ENCODE results near the gene BMP2K.

GRCh38 chr4:78953231-78953630, 177.1 kb downstream of the BMP2K start:
- TF ChIP-seq TAF1 (IDR thresholded peaks at IDR 0.05; ENCODE audit: low read depth, low read length) (no peak), CTCF (IDR thresholded peaks at IDR 0.05; ENCODE audit: control extremely low read depth in 1 of 3, insufficient read depth in 1 of 3, low read depth in 1 of 3, low read length in 3 of 3) (no peak), SP4 (IDR thresholded peaks at IDR 0.05; ENCODE audit: low read length) (no peak), CHD1 (IDR thresholded peaks at IDR 0.05; ENCODE audit: low read depth, low read length) (no peak), MAX (IDR thresholded peaks at IDR 0.05) (no peak), NRF1 (IDR thresholded peaks at IDR 0.05; ENCODE audit: low read depth, low read length) (no peak), EGR1 (IDR thresholded peaks at IDR 0.05; ENCODE audit: borderline replicate concordance, low read depth, low read length) (no peak), YY1 (IDR thresholded peaks at IDR 0.05; ENCODE audit: low read depth, low read length) (no peak), BRCA1 (IDR thresholded peaks at IDR 0.05; ENCODE audit: low read depth, low read length) (no peak), POLR2A (IDR thresholded peaks at IDR 0.05; ENCODE audit: control extremely low read depth in 1 of 2, low read depth in 2 of 2, low read length in 2 of 2) (no peak), SUZ12 (IDR thresholded peaks at IDR 0.05; ENCODE audit: low read length) (no peak), CHD2 (IDR thresholded peaks at IDR 0.05; ENCODE audit: low read length) (no peak), EZH2 (IDR thresholded peaks at IDR 0.05; ENCODE audit: low read depth, low read length, severe bottlenecking) (no peak), GABPA (IDR thresholded peaks at IDR 0.05; ENCODE audit: borderline replicate concordance, insufficient read depth, low read length) (no peak)
